NOMO-1 treated with dmso at 0.1 percent for 144 hours (cell line): ENCODE measurements around the gene PTOV1.

ENCODE experiments used
- DNase-seq: peaks from one replicate; lab custom pipeline; 2025; ENCODE audit not compliant: unreplicated experiment; lab: John Stamatoyannopoulos, UW

Gene PTOV1

DNA sequence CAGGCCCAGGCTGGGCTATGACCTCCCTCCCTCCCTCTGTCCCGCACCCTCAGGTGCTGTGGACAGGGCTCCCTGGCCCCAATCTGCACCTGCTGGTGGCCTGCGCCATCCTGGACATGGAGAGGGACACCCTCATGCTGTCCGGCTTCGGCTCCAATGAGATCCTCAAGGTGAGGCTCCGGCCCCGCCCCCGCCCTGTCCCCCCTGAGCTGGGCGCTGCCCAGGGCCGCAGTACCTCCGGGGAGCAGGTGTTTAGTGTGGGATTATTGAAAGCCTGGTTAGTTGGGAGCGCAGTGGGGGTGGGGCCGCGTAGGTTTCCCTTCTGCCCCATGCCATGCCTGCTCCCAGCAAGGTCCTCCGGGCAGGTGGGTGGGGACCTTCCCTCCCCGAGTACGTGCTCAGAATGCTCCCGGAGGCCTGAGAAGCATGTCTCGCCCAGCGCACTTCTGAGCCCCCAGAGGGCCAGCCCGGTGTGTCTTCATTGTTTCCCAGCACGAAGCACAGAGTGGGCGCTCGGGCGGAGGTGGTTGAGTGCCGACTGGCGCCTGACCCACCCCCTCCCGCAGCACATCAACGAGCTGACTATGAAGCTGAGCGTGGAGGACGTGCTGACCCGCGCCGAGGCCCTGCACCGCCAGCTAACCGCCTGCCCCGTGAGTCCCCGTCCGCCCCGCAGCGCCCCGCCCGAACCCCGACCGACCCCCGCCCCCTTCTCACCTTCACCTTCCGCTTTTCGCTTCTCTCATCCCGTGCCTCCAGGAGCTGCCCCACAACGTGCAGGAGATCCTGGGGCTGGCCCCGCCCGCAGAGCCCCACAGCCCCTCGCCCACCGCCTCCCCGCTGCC, 36.9 kb downstream of the PTOV1 start:
- DNase-seq = no peak

- DNase-seq = no peak
Measured at GRCh38 chr19:49888510-49888824, 37.5 kb downstream of the PTOV1 start.

DNA sequence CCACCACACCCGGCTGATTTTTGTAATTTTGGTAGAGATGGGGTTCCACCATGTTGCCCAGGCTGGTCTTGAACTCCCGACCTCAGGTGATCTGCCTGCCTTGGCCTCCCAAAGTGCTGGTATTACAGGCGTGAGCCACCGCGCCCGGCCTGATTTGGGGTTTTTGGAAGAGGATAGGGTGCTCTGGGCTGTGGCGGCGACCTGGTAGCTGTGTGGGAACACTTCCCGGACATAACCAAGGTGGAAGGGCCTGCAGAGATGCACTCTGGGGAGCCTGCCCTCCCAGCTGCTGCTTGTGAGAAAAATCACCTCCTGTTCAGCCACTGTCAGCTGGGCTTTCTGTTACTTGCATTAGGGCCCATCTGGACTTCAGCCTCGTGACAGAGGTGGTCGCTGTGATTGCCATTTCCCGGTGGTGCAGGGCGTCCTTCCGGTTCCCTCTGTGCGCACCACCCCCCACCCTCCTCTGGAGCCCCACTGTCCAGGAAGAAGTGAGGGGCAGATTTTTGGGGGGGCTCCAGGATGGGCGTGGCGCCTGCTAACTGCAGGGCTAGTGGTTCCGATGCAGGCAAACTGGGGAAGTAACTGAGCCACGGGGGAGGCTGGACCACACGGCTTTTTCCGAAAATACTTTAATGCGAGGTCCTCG, 38.2 kb downstream of the PTOV1 start:
- DNase-seq = no peak

DNA sequence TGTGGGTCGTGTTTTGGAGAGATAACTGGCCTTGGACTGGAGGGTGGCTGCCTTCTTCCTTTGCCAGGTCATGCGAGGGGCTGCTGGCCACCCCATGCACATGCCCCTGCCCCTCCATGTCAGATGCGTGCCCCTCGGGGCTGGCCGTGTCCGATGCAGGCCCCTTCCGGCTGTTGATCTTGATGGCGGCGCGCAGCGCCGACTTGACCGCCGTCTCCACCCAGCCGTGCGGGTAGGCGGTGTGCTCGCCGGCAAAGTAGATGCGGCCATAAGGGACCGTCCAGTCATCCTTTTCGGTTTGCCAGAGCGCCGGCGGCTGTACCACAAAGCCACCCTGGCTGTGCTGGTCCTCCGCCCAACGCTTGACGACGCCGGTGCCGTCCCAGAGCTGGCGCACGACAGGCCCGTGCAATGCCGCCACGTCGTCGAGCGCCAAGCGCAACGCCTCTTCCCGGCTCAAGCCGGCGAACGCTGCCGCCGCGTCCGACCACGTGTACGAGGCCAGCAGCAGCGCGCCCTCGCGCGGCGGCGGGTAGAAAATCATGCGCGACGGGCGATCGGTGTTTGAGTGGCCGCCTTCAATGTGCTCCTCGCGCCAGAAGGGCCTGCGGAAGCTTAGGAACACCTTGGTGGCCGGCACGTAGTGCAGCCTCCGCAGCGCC, 38.9 kb downstream of the PTOV1 start:
- DNase-seq = no peak

- DNase-seq = no peak
Measured at GRCh38 chr19:49890349-49891311, 39.7 kb downstream of the PTOV1 start.

DNA sequence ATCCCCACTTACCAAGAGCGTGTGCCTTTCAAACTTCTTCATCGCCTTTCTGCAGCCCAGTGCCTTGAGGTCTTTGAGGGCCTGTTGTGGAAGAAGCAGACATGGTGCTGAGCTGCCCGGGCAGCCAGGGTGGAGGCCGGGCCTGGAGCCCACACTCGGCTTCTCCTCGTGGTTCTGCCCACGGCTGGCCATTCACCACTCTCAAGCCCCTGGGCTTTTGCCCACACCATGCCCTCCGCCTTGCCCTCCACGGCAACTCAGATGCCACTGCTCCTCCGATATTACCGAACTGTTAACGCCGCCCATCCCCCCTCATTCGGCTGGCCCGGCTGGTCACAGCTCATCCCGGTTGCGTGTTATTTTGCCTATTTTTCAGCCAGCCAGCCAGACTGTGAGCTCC, 40.4 kb downstream of the PTOV1 start:
- DNase-seq = no peak

- DNase-seq = no peak
Measured at GRCh38 chr19:49892716-49893115, 41.8 kb downstream of the PTOV1 start.

GRCh38 chr19:49894011-49894664, 43.2 kb downstream of the PTOV1 start:
- DNase-seq = no peak

GRCh38 chr19:49894879-49895565, 44.1 kb downstream of the PTOV1 start:
- DNase-seq = no peak

GRCh38 chr19:49895566-49896297, 44.8 kb downstream of the PTOV1 start:
- no peak for DNase-seq

GRCh38 chr19:49896863-49897621, 46.1 kb downstream of the PTOV1 start, which contains the start of gene IL4I1:
Gene IL4I1, minus strand, starts transcription at chr19:49896887. Its CDS starts 727 bp downstream, at chr19:49896160.
- DNase-seq = peak; percentile 82

GRCh38 chr19:49904136-49904535, 53.2 kb downstream of the PTOV1 start:
- no peak for DNase-seq

DNA sequence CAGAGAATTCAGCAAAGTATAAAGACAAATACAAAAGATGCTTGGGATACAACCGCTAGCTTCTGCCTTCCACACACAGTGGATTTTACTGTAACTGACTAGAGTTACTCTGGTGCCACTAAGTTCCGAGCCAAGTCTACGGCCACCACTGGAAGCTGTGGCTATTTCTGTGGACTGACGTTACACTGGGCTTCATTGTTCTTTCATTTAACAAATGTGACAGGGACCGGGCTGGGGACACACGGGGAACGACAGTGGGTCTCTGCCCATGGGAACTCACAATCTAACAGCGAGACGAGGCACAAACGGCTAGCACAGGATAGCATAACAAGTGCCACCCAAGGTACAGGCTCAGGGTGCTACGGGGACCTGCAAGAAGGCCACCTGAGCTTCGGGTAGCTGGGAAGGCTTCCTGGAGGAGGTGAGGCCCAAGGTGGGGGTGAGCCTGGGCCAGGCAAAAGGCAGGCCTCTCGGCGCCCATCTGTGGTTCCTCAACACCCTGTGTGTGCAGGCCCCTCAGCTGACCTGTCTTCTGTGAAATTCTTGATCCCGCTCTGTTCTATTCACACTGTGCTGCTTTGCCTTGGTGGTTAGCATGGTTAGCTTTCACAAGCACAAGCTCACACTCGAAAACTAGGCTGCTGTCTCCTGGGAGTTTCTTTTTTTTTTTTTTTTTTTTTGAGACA, 56.1 kb downstream of the PTOV1 start:
- no peak for DNase-seq

GRCh38 chr19:49907745-49908446, 56.9 kb downstream of the PTOV1 start:
- no peak for DNase-seq

DNA sequence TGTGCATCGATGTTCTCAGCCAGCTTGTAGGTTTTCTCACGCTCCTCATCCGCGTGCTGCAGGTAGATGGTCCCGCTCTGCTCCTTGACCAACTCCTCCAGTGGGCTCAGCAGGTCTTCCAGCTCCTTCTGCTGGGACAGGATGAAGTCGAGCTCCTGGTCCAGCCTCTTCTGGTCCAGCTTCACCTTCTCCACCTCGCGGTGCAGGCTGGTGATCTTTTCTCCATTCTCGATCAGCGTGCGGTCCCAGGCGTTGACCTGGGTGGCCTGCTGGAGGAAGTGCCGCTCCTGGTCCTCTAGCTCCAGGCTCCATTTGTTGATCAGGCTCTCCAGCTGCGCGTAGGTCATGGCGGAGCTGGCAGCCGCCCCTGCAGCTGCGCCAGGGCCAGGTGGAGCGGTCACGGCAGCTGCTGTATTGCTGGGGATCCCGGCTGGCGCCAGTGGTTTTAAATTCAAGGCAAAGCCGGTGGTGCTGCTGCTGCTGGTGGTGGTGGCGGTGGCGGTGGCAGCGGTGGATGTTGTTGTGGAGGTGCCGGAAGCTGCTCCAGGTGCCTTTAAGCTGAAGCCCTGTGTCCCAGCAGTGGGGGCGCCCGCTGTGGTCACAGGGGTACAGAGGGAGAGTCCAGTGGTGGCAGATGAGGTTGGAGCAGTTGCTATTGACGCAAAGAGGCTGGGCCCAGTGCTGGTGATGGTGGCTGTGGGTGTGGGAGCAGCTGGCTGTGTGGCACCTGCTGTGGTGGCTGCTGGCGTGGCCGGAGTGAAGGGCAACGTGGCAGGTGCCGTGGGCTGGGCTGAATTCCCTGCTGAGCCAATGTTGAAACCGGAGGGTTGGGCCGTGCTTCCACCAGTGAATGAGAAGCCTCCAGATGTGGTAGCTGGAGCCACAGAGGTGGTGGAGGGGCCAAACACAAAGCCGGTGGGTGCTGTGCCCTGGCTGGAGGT, 57.8 kb downstream of the PTOV1 start:
- DNase-seq = no peak

- DNase-seq = no peak
Measured at GRCh38 chr19:49910179-49910578, 59.2 kb downstream of the PTOV1 start.
